Naive B cell (primary cell): Measurements from ENCODE around the gene PLEKHA3. TPM values are rescaled to one million over a fixed set of nuclear protein-coding genes. Genes with fewer than 3 reads are reported as not detected.

Experiments
- ATAC-seq, 2 donors: fragments of 150-1000 bp; cut with Tn5 transposase; 2 replicates each; pipeline ENCODE4 v1.10.0; 2021; ENCODE audit warnings: low read depth in 2 of 2, mild to moderate bottlenecking in 2 of 2, moderate library complexity in 2 of 2
- DNase-seq: peaks from one replicate; pipeline ENCODE4 v3.0.0; 2022
- H3K27ac Mint-ChIP-seq, 6 donors: one replicate each; pipeline ENCODE4 v1.8.0; 2020 to 2022; ENCODE audit warnings: mild to moderate bottlenecking in 6 of 6, mixed read lengths in 6 of 6, moderate library complexity in 5 of 6, inconsistent platforms in 2 of 6
- H3K27me3 Mint-ChIP-seq, 3 donors: one replicate each; pipeline ENCODE4 v1.8.0; 2021 to 2022; ENCODE audit warnings: mixed read lengths in 3 of 3, mild to moderate bottlenecking in 1 of 3
- H3K36me3 Mint-ChIP-seq, 2 donors: one replicate each; pipeline ENCODE4 v1.8.0; 2020 to 2022; ENCODE audit warnings: mixed read lengths in 2 of 2, inconsistent platforms in 1 of 2, mild to moderate bottlenecking in 1 of 2
- H3K4me1 Mint-ChIP-seq, 3 donors: one replicate each; pipeline ENCODE4 v1.8.0; 2020 to 2022; ENCODE audit warnings: mixed read lengths in 3 of 3, inconsistent platforms in 1 of 3, mild to moderate bottlenecking in 1 of 3, moderate library complexity in 1 of 3
- H3K4me3 Mint-ChIP-seq, 8 donors: one replicate each; pipeline ENCODE4 v1.8.0; 2020 to 2022; ENCODE audit warnings: mild to moderate bottlenecking in 8 of 8, mixed read lengths in 8 of 8, moderate library complexity in 8 of 8, inconsistent platforms in 2 of 8
- H3K9me3 Mint-ChIP-seq, 7 donors: one replicate each; pipeline ENCODE4 v1.8.0; 2020 to 2022; ENCODE audit warnings: mixed read lengths in 7 of 7, mild to moderate bottlenecking in 5 of 7, inconsistent platforms in 2 of 7, moderate library complexity in 1 of 7
- polyA plus RNA-seq, 6 donors: library from polyadenylated mRNA; unstranded; fragments of 300-500 nt; fragmentation: Illumina TruSeq; gene quantifications; one replicate each; pipeline ENCODE4 v1.2.3, GENCODE V29; 2021; ENCODE audit warnings: low read depth in 6 of 6

The PLEKHA3 gene
- polyA plus RNA-seq: 10 to 100 TPM; 20.9 to 23.8 (median 22.3) TPM

- Mint-ChIP-seq H3K27me3 (no peaks in the 10 kb centered on the region), H3K27ac (peak within 1 kb of the TSS; percentile 96 to 100 (median 99)), H3K4me3 (peak within 1 kb of the TSS; percentile 94 to 99 (median 98)), H3K4me1 (peaks cover 27 to 53% (median 48%) of the 10 kb centered on the region in 3 donors), H3K9me3 (no peaks in the 10 kb centered on the region), H3K36me3 (no peaks in the 10 kb centered on the region)
- ATAC-seq (peak; percentile 51 to 54), DNase-seq (peak; percentile 81)
These were observed at the start of gene PLEKHA3 for GRCh38 chr2:178480227-178481181. TSS of gene PLEKHA3 (plus strand) at chr2:178480457. CDS start at chr2:178480870, 413 bp downstream.

DNA sequence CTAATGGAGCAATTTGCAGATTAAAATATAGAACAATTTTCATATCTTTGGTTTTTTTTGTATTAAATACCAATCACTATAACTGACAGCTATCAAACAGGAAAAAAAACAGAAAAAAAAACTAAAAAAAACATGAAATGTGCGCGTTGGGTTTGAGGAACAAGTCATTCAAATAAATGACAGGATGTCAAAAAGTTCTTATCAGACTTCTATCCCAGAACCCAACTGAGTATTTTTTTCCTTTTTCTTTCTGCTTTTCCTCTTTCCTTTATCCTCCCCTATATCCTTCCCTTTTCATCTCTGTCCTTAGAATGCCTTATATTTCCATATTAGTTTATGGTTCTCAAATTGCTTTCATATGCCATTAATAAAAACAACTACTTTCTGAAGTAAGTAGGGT lies 43.6 kb upstream of the PLEKHA3 start:
- DNase-seq (no peak), ATAC-seq (no peak)
- Mint-ChIP-seq H3K4me1 (no peaks in the 10 kb centered on the region), H3K27me3 (no peaks in the 10 kb centered on the region), H3K27ac (peak overlapping the region in 1 of 6 donors; percentile 77), H3K9me3 (no peaks in the 10 kb centered on the region), H3K36me3 (peaks cover 14 to 21% of the 10 kb centered on the region in 2 donors), H3K4me3 (no peak overlapping the region)

DNA sequence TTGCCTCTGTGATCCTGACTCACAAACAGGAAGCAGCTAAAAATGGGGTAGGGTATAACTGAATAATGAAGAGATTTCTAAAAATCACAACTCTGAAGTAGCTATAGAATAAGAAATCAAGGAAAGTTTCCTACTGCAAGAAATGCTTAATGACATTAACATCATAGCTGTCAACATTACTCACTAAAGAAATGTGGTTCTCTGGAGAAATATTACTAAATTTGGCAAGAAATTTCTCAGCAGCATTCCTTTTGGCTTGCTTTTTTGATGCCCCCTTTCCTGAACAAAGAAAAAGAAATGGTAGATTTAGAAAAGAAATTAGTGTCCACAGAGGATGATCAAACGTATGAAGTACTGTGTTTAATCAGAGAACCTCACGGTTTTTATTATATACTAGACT lies 38.8 kb upstream of the PLEKHA3 start:
- Mint-ChIP-seq H3K27ac (no peak overlapping the region), H3K4me1 (no peaks in the 10 kb centered on the region), H3K27me3 (no peaks in the 10 kb centered on the region), H3K4me3 (no peak overlapping the region), H3K9me3 (no peaks in the 10 kb centered on the region), H3K36me3 (peaks cover 28 to 29% of the 10 kb centered on the region in 2 donors)
- ATAC-seq (no peak), DNase-seq (no peak)

GRCh38 chr2:178448968-178449661 lies 31.1 kb upstream of the PLEKHA3 start:
- H3K36me3 Mint-ChIP-seq: peaks cover 7 to 11% of the 10 kb centered on the region in 2 donors
- no peaks in the 10 kb centered on the region for H3K27me3 Mint-ChIP-seq
- DNase-seq (no peak), ATAC-seq (no peak)
- H3K9me3 Mint-ChIP-seq: no peaks in the 10 kb centered on the region
- H3K27ac Mint-ChIP-seq: peak overlapping the region; percentile 90 to 97 (median 96)
- H3K4me3 Mint-ChIP-seq: peak overlapping the region in 6 of 8 donors; percentile 15 to 94 (median 58)
- peaks cover 14 to 29% (median 27%) of the 10 kb centered on the region in 3 donors for H3K4me1 Mint-ChIP-seq

DNA sequence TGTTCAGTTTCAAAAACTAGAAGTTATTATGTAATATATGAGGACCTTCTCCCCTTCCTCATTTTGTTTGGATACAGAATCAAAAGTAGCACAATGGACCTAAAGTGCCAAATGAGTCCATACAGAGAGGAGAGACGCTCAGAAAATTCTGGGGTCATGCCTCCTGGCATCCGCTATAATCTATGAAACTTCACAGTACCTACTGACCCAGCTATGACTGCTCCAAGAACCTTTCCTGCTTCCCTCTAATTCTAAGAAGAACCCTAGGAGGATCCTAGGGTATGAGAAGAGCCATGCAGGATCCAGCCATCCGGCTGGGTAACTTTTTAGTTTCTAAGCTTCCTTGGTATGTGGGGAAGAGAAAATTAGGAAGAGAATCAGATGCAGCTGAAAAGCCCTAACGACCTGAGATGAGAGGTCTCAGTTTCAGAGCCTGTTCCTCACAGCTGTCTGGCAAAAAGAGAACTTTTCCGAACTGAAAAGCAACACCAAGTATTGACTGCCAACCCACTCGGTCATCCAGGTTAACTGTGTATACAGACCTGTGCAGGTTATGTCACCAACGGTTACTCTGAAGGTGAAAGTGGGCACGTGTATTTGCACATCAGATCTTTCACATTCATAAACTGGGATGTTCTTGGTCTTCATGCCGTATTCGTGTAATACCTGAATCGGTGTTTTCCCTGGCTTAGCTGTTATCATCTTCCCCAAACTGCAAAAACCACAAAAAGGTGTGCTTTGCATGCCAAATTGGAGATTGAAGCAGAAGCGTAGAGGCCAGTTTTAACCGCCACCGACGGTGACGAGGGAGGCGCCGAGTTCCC lies 30.3 kb upstream of the PLEKHA3 start:
- peaks cover 4% of the 10 kb centered on the region in 2 donors for H3K36me3 Mint-ChIP-seq
- peak overlapping the region; percentile 85 to 94 (median 92) for H3K4me3 Mint-ChIP-seq
- peaks cover 0 to 6% (median 0%) of the 10 kb centered on the region in 3 donors for H3K27me3 Mint-ChIP-seq
- ATAC-seq: no peak
- DNase-seq: no peak
- peak overlapping the region; percentile 90 to 97 (median 96) for H3K27ac Mint-ChIP-seq
- no peaks in the 10 kb centered on the region for H3K9me3 Mint-ChIP-seq
- peaks cover 14 to 32% (median 29%) of the 10 kb centered on the region in 3 donors for H3K4me1 Mint-ChIP-seq

- no peaks in the 10 kb centered on the region for H3K9me3 Mint-ChIP-seq
- H3K27ac Mint-ChIP-seq: peak overlapping the region; percentile 90 to 97 (median 96)
- H3K36me3 Mint-ChIP-seq: no peaks in the 10 kb centered on the region
- ATAC-seq (peak; percentile 57 to 63), DNase-seq (peak; percentile 80)
- peaks cover 14 to 32% (median 29%) of the 10 kb centered on the region in 3 donors for H3K4me1 Mint-ChIP-seq
- peak overlapping the region; percentile 85 to 94 (median 92) for H3K4me3 Mint-ChIP-seq
- peaks cover 0 to 6% (median 0%) of the 10 kb centered on the region in 3 donors for H3K27me3 Mint-ChIP-seq
These were observed 29.8 kb upstream of the PLEKHA3 start for GRCh38 chr2:178450524-178450773.

GRCh38 chr2:178450774-178451525 lies 29.3 kb upstream of the PLEKHA3 start, which contains the start of the genes PJVK and PRKRA:
TSS of gene PJVK (plus strand) at chr2:178451378. CDS start at chr2:178453410, 2,032 bp downstream.
TSS of gene PRKRA (minus strand) at chr2:178451175. CDS start at chr2:178451030, 145 bp downstream.
- Mint-ChIP-seq H3K36me3 (no peaks in the 10 kb centered on the region), H3K27ac (peak within 1 kb of the TSS; percentile 92 to 97 (median 96)), H3K4me3 (peak within 1 kb of the TSS; percentile 90 to 95 (median 94)), H3K9me3 (no peaks in the 10 kb centered on the region), H3K27me3 (peaks cover 0 to 6% (median 0%) of the 10 kb centered on the region in 3 donors), H3K4me1 (peaks cover 14 to 32% (median 29%) of the 10 kb centered on the region in 3 donors)
- DNase-seq (peak; percentile 94), ATAC-seq (peak; percentile 80)

GRCh38 chr2:178452334-178452733 lies 27.9 kb upstream of the PLEKHA3 start:
- H3K27me3 Mint-ChIP-seq: peaks cover 0 to 6% (median 0%) of the 10 kb centered on the region in 3 donors
- peak overlapping the region in 1 of 6 donors; percentile 3 for H3K27ac Mint-ChIP-seq
- no peaks in the 10 kb centered on the region for H3K9me3 Mint-ChIP-seq
- no peaks in the 10 kb centered on the region for H3K36me3 Mint-ChIP-seq
- no peak for ATAC-seq
- DNase-seq: no peak
- H3K4me1 Mint-ChIP-seq: peaks cover 14 to 32% (median 29%) of the 10 kb centered on the region in 3 donors
- peak overlapping the region in 7 of 8 donors; percentile 90 to 95 (median 93) for H3K4me3 Mint-ChIP-seq

DNA sequence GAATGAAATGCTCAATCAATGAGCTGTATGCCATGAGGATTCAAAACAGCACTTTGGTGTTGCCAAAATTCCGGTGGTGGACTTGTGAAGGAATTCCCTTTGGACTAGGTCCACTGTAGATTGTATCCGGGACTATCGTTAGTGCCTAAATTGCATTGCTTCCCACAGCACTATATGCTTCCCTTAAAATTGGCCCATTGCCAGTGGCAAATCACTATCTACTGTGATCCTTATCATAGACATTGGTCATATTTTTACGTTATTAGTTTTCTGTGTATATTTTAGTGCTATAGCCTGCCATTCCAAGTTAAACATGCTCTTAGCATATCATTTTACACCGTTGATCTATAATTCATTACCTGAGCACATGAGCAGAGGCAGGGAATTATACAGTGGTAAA lies 27.4 kb upstream of the PLEKHA3 start:
- H3K4me1 Mint-ChIP-seq: peaks cover 14 to 31% (median 29%) of the 10 kb centered on the region in 3 donors
- ATAC-seq: no peak
- H3K36me3 Mint-ChIP-seq: no peaks in the 10 kb centered on the region
- DNase-seq: no peak
- H3K27me3 Mint-ChIP-seq: peaks cover 0 to 6% (median 0%) of the 10 kb centered on the region in 3 donors
- H3K27ac Mint-ChIP-seq: no peak overlapping the region
- H3K9me3 Mint-ChIP-seq: no peaks in the 10 kb centered on the region
- no peak overlapping the region for H3K4me3 Mint-ChIP-seq

DNA sequence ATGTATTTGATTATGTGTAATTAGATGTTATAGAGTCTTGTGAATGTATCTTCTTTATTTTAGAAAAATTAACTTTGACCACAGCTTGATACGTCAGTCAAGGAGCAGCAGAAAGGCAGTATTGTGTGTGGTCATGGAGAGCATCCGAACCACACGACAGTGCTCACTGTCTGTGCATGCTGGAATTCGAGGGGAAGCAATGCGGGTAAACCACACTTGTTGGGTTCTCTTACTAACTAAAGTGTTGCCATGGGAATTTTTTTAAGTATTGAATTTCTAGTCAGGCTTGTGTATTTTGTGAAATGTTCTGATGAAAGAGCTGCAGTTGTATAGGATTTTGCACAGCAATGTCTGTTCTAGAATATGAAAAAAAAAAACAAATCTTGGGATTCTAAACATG lies 24.3 kb upstream of the PLEKHA3 start:
- Mint-ChIP-seq H3K36me3 (no peaks in the 10 kb centered on the region), H3K4me3 (no peak overlapping the region)
- no peak for ATAC-seq

GRCh38 chr2:178457390-178457886 lies 22.8 kb upstream of the PLEKHA3 start:
- Mint-ChIP-seq H3K27ac (peak overlapping the region in 1 of 6 donors; percentile 66), H3K9me3 (peaks cover 0 to under 1% (median 0%) of the 10 kb centered on the region in 7 donors), H3K4me3 (no peak overlapping the region), H3K27me3 (peaks cover 0 to 6% (median 0%) of the 10 kb centered on the region in 3 donors), H3K36me3 (no peaks in the 10 kb centered on the region), H3K4me1 (peaks cover 0 to 5% (median 0%) of the 10 kb centered on the region in 3 donors)
- no peak for DNase-seq
- ATAC-seq: no peak

More for the DNA sequence above, 24.3 kb upstream of the PLEKHA3 start:
- Mint-ChIP-seq H3K4me1 (peaks cover 8 to 13% (median 9%) of the 10 kb centered on the region in 3 donors), H3K9me3 (no peaks in the 10 kb centered on the region), H3K27ac (peak overlapping the region in 1 of 6 donors; percentile 13), H3K27me3 (peaks cover 0 to 6% (median 0%) of the 10 kb centered on the region in 3 donors)
- no peak for DNase-seq
